SHP77 treated with DMSO at 0.1 percent for 48 hours (cell line): ENCODE results near the gene MTA1.

Source experiments
- DNase-seq: peaks from one replicate; lab custom pipeline; 2025; lab: John Stamatoyannopoulos, UW

The MTA1 gene

GRCh38 chr14:105487986-105488777 lies 68.6 kb downstream of the MTA1 start:
- no peak for DNase-seq

DNA sequence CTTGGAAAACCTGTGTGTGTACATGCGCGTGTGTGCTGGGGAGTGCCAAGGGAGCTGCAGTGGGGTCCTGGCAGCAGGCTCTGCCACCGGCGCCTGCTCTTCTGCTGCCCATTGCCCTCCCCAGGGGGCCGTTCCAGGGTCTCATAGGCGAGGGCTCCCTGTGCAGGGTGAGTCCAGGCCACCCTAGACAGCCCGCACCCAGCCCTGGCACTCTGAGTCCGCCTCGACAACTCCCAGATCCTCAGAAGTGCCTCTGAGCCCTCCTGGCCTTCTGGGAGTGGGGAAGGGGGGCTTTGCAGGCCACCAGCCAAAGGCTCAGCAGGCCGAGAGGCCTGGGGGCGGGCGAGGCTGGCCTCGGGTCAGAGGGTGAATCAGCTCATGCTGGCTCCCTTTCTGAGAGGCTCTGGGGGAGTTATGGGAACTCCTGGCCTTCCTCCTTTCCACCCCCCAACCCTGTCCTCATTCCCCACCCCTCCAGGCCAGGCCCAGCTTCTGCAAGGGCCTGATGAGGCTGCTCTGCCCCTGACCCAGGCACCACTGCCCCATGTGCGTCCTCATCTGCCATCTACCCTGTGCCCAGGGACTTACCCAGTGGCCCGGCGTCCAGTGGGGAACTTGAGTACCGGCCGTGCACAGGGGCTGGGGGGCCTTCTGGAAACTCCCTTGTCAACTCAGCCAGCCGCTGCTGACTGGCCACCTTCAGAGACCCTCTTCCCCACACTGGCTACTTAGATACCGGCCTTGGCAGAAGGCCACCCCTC lies 69.3 kb downstream of the MTA1 start:
- DNase-seq, result no peak

DNA sequence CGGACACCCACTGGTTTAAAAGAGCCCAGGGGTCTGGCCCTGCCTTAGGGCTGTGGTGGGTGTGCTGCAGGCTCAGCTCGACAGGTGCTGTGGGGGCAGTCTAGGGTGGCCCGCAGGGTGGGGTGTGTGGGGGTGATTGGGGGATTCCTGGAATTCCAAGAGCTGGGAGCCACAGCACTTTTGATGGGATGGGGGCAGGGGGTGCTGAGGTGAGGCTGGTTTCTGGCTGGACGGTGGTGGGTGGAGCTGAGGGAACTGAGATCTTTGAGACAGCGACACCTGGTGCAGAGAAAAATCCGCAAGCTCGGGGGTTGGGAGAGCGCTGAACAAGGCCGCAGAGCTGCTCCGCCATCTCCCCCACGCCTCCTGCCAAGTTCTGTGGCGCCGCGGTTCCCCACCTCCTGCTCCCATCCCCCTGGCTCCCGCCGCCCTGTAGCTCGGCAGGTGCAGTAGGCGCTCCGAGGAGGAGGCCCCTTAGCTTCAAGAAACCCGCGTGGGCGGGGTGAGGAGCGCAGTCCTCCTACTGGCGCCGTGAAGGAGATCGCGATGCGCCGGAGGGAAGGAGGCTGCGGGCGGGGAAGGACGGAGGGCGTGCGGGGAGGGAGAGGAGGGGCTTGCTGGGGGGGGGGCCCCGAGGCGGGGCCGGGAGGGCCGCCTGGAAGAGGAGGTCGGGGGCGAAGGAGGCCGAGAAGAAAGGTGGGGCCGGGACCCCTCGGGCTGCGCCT lies 70.1 kb downstream of the MTA1 start:
- peak; percentile 65 for DNase-seq

GRCh38 chr14:105490267-105490571 lies 70.6 kb downstream of the MTA1 start:
- DNase-seq, result no peak

GRCh38 chr14:105490572-105491365 lies 71.1 kb downstream of the MTA1 start, which contains the start of gene TEDC1:
Gene TEDC1, plus strand, starts transcription at chr14:105491246. Its CDS starts 130 bp downstream, at chr14:105491376.
- DNase-seq, result peak; percentile 98

DNA sequence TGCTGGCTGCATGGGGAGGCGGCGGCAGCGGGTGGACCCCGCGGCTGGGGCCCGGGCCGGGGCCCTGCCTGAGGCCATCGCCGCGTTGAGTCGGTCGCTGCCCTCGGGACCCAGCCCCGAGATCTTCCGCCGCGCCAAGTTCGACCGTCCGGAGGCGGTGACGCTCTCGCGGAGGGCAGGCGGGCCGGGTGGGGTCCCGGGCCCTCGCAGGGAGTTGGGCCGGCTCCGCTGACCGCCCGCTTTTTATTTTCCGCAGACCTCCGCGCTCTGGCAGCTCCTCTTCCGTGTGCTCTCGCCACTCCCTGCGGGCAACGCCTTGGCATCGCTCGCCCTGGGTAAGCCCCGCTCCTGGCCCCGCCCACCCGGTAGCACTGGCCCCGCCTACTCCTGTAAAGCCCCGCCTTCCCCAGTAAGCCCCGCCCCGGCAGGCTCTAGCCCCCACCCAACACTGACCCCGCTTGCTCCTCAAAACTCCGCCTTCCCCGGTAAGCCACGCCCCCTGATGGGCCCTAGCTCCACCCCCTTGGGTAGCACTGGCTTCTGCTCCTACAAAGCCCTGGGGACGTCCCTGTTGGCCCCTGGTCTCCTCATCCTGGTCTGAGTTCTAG lies 71.8 kb downstream of the MTA1 start:
- DNase-seq, result no peak

DNA sequence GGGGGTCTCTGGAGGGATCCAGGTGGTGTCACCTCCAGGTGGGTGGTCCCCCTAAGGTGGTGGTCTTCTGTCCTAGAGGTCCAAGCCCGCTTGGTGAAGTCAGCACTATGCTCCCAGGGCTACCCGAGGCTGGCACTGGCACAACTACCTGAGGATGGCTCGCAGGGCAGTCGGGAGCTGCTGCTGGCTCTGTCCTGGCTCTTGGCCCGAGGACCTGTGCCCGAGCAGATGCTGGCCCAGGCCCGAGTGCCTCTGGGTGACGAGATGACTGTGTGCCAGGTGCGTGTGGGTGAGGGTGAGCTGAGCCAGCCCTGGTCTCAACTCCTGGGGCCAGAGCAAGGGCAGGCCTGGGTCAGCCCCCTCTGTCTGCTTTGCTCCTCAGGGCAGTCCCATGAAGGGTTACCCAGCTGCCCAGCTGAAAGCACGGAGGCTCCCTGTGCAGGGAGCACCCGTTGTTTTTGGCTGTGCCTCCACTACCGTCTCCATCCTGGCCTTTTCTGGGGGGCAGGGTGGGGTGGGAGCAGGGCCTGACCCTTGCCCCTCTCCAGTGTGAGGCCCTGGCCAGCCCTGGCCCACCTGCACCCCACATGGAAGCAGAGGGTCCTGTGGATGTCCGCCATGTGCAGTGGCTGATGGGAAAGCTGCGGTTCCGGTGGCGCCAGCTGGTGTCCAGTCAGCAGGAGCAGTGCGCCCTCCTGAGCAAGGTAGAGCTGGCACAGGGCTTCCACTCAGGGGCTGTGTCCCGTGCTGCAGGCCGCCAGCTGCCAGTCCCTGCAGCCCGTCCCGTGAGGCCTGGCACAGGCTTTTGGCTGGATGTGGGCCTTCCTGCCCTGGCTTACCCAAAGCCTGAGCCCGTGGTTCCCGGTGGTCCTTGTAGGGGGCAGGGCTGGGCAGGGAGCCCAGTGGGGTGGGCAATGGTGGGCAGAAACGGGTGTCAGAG lies 72.7 kb downstream of the MTA1 start:
- no peak for DNase-seq

DNA sequence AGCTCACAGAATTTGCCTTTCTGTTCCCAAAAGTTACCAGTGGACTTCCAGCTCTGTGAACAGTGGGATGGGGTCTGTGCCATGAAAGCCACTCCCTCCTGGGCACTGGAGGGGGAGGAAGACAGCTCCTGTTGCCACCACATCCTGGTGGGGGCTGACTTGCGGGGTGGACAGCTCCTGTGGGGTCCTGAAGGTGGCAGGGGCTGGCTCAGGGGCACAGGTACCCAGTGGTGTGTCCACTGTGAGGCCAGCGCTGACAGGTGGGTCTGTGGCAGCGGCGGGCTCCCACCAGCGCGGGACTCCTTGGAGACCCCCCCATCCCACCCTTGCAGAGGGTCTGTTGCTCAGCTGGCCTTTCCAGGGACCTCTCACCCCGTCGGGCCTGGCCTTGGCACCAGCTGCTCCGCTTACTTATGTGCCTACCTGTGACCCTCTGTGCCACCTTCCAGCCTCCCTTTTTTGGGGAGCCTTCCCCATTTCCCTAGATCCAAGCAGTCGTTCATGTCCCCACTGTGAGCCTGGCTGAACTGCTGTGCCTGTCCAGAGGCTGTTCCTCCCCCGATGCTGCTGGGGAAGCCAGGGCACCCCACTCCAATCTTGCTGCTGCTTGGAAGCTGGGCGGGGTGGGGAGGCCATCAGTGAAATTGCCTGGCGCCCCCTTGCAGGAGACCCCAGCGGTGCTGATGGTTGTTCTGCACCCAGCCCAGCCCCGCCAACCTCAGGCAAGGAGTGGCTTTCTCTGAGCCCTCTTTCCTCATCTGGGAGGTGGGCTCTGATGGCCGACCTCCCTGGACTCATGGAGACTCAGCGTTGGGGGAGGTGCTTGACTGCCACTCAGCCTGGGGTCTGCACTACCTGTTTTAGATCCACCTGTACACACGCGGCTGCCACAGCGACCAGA lies 73.6 kb downstream of the MTA1 start:
- no peak for DNase-seq

DNA sequence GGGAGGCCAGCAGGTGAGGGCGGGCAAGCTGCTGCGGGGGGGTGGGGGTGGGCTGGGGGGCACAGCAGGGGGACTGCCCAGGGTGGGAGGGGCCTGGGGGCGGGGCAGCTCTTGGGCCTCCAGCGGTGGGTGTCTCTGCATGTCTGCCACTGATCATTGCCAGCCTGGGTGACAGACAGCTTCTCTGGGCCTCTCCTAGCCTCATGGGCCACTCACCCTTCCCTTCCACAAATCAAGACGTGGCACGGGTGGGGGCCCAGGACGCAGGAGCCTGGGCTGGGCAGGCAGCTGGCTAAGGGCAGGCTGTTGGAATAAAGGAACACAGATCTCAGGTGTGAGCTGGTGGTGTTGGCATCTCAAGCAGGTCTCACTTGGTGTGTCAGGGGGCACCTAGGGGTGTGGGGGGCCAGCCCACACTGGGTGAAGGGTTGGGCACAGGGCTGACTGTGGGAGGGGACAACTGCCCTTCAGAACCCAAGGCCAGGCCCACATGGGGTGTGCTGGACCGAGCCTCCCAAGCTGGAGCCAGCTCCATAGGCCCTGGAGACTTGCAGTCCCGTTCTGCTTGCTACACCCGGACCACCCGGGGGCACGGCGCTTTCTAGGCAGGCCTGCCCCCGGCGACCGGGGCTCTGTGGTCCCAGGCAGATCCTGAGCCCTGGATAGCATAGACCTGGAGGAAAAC lies 74.4 kb downstream of the MTA1 start:
- no peak for DNase-seq

DNA sequence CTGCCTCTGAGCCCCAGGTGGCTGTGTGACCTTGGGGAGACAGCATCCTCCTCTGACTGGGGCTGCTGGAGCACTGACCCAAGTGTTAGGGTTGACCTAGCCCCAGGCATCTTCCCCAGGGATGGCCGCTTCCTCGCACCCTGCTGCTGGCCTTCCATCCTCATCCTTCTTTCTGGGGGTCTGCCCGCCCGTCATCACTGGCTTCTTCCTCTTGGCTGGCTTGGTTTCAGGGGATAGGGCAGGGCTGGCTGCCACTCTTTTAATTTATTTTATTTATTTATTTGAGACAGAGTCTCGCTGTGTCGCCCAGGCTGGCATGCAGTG lies 74.9 kb downstream of the MTA1 start:
- no peak for DNase-seq

GRCh38 chr14:105495101-105495989 lies 75.7 kb downstream of the MTA1 start:
- no peak for DNase-seq

DNA sequence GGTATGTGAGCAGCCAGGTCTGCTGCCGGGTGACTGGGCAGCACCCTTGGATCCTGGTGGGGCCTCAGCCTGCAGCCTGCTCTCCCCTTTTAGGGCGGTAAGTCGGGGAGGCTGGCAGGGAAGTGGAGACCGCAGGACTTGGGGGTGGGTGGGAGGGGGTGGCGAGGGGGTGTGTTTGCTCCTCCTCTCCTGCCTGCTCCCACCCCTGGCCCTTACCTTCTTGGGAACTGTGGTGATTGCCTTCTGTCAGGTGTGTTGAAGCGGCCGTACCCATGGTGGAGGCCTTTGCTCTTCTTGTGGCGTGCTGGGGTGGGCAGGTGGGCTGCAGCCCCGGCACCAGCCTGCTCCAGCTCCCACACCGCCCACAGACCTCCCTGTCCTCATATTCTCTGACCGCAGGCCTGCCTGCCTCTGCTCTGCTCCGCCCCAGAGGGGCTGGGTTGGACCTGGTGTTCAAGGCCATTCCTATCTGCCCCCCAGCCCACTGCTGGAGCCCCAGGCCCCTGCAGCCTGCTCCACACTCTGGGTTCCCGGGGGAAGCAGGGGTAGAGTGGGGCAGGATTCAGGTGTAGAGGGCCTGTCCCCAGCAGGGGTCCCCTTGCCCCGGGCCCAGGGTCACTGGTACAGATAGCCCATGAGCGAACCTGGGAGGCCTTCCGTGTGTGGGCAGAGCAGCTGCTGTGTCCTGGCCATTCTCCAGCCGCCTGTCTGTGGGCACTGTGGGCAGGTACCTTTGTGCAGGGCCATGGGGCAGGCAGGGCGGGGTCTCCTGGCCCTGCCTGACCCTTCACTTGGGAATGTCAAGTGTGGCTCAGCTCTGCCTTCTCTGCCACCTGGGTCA lies 76.6 kb downstream of the MTA1 start:
- DNase-seq, result no peak

DNA sequence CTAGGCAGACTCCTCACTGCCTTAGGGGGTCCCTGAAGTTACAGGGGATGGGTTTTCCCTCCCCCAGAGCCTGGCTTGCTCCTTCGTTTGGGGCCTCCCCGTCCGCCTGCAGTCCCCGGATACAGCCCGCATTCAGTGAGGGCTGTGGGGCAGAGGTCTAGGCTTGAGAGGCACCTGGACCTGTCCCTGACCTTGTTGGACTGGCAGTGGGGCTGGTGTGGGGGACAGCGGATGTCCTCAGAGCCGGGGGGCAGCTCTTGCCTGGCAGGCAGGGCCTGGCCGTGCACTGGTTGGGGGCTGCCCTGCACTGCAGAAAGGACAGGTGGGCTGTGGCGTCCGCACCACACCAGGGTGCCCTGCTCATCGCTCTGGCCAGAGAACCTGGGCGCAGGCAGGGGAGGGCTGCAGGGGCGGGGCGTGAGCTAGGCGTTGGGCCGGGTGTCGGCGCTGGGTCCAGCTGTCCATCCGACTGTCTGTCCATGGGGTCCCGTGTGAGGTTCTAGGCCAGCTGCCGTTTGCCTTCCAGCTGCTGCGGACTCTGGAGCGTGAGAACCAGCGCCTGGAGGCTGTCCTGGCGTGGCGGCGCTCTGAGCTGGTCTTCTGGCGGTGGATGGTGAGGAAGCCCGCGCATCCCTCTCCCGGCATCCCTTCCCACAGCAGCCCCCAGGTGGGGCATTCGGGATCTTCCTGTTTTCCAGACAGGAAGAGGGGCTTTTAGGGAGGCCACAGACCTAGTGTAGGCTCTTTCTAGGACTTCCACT lies 77.4 kb downstream of the MTA1 start:
- DNase-seq, result no peak

GRCh38 chr14:105497671-105498429 lies 78.2 kb downstream of the MTA1 start:
- no peak for DNase-seq

GRCh38 chr14:105498430-105499255 lies 79.0 kb downstream of the MTA1 start:
- DNase-seq, result no peak
